Measurements from ENCODE around the gene ISLR2. TPM values are rescaled to one million over a fixed set of nuclear protein-coding genes. Genes with fewer than 3 reads are reported as not detected.
"Not testable (repeated sequence)": the region's sequence is repeated elsewhere in the genome, so short reads cannot be mapped to it uniquely, and the experiment has no call there.

ISLR2 gene, protein sequence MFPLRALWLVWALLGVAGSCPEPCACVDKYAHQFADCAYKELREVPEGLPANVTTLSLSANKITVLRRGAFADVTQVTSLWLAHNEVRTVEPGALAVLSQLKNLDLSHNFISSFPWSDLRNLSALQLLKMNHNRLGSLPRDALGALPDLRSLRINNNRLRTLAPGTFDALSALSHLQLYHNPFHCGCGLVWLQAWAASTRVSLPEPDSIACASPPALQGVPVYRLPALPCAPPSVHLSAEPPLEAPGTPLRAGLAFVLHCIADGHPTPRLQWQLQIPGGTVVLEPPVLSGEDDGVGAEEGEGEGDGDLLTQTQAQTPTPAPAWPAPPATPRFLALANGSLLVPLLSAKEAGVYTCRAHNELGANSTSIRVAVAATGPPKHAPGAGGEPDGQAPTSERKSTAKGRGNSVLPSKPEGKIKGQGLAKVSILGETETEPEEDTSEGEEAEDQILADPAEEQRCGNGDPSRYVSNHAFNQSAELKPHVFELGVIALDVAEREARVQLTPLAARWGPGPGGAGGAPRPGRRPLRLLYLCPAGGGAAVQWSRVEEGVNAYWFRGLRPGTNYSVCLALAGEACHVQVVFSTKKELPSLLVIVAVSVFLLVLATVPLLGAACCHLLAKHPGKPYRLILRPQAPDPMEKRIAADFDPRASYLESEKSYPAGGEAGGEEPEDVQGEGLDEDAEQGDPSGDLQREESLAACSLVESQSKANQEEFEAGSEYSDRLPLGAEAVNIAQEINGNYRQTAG
- 1 to 10 TPM; 4.0 to 8.8 (median 6.4) TPM for polyA plus RNA-seq (ENCODE audit: insufficient read depth in 1 of 5, insufficient read length in 5 of 5, low replicate concordance in 1 of 5)
- long read RNA-seq, donor 1, full-length matches to known transcripts = 3 of 3 reads
- long read RNA-seq, donor 1, partial matches to known transcripts = 0 of 3 reads
- long read RNA-seq, donor 1, other reads (novel, unspliced or antisense) = 0 of 3 reads
- long read RNA-seq, donor 2 = 0 reads
- long read RNA-seq, donor 3 = 0 reads
- long read RNA-seq, donor 4, partial matches to known transcripts = 0 of 1 reads
- long read RNA-seq, donor 4, other reads (novel, unspliced or antisense) = 0 of 1 reads
- long read RNA-seq, donor 5 = 0 reads
- long read RNA-seq, donor 6, partial matches to known transcripts = 0 of 2 reads
- long read RNA-seq, donor 6, other reads (novel, unspliced or antisense) = 0 of 2 reads
- long read RNA-seq, donor 7 = 0 reads
- long read RNA-seq, donor 8 = 0 reads

- no peak for DNase-seq
Measured at GRCh38 chr15:74130155-74130848, at the start of gene ISLR2. TSS of gene ISLR2 (plus strand) at chr15:74130586. CDS start at chr15:74132755, 2,169 bp downstream.

DNA sequence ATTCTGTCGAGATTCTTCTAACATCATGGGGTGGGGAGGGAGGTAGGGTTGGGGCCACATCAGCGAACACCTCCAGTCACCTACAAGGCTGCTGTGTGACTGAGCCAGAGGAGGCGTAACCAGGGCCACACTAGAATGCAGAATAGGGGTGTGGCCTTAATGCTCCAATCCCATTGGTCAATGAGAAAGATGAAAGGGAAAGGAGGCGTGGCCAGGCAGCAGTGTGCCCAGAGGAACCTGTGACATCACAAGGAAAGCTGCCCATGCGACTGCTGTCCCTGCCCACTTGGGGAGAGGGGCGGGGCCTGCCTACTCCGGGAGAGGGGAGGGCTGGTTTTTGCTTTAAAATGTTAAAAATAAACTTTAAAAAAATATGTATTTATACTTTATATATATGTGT, 47.9 kb upstream of the ISLR2 start, which contains the start of gene GOLGA6A:
TSS of gene GOLGA6A (minus strand) at position 101 of the 400 bp plus-strand sequence. CDS start at position 60, 41 bp downstream.
- DNase-seq = not testable (repeated sequence)

DNA sequence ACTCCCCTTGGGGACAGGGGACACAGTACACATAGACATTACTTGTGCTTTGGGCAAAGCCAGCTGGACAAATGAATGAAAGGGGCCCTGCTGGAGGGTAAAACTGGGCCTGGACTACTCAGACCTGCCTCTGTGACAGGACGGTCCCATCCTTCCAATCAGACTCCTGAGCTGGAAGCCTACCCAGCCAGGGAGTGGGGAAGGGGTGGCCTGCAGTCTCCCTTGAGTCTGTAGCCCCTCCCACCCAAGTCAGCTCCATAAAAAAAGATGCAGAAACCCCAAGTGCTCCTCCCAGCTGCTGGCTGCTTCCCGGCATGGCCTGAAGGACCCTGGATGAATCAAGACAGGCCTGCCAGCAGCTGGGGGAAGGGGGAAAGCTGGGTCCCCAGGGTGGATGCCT, 35.8 kb upstream of the ISLR2 start:
- not testable (repeated sequence) for DNase-seq

GRCh38 chr15:74095610-74096009, 34.8 kb upstream of the ISLR2 start:
- not testable (repeated sequence) for DNase-seq

DNA sequence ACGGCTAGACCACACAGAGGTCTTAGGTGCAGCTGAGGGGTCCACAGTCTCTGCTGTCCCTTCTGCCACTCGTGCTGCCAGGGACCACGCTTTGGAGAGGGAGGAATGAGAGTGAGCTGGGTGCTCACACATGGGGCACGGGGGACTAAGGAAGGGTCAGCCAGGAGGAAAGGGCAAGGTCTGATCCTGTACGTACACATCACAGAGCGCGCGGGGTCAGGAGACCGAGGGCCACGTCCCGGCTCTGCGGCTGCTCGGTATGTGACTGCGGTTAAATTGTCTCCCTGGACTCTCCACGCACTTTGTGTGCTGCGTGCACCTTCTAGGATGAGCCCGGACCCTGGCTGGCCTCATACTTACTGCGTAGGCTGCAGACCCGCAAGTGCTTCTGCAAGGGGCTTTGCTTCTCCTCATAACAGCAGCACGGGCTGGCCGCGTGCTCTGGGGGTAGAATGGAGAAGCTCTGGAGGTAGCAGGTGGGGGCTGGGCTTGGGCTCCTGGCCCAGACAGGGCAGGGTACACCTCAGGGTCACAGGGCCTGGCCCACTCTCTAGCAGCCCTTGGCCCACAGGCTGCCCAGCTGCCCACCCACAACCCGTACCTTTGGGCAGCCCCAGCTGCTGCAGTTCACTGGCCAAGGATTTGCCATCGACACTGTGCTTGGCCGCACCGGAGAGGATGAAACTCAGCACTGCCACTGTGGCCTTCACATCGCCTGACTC, 33.5 kb upstream of the ISLR2 start:
- DNase-seq = not testable (repeated sequence)

- peak; percentile 83 to 86 for DNase-seq
Measured at GRCh38 chr15:74099963-74100733, 30.2 kb upstream of the ISLR2 start.

- DNase-seq = no peak
Measured at GRCh38 chr15:74108111-74108510, 22.3 kb upstream of the ISLR2 start.

DNA sequence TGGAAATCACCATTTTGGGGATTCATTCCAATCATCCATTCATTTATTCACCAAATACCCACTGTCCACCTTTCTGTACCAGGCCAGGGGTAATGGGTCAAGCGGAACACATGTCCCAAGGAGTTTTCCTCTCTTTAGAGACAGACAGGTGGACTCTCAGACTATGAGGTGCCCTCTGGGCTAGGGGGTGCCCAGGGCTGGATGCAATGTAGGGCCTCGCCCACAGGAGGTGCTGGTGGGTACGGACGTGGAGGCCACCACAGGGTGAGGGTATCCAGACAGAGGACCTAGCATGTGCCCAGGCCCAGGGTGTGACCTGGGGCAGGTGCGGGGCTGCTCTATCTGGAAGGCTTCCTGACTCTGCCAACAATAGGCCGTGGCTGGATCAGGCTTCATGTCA, 21.8 kb upstream of the ISLR2 start:
- DNase-seq = not testable (repeated sequence)

DNA sequence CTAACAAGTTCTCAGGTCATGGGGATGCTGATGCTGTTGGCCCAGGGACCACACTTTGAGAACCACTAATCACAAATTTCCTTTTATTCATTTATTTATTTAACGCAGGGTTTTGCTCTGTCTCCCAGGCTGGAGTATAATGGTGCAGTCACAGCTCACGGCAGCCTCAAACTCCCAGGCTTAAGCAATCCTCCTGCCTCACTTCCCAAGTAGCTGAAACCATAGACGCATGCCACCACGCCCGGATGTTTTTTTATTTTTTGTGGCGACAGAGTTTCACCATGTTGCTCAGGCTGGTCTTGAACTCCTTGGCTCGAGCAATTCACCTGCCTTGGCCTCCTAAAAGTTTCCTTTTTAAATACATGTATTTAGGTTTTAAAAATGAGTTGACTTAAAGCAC, 20.7 kb upstream of the ISLR2 start:
- no peak for DNase-seq

DNA sequence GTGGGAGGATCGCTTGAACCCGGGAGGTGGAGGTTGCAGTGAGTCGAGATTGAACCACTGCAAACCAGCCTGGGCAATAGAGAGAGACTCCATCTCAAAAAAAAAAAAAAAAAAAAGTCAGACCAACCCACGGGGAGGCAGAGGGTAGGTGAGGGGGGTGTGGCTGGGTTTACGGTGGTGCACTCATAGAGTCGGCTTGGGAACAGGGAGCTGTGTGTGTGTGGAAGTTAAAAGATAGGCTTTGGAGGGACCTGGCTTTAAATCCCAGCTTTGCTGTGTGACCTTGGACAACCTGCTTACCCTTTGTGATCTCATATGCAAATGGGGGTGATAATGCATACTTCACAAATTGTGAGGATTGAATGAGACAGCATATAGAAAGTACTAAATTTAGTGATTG, 10.0 kb upstream of the ISLR2 start:
- DNase-seq = no peak

- DNase-seq = no peak
Measured at GRCh38 chr15:74121039-74121438, 9.3 kb upstream of the ISLR2 start.

GRCh38 chr15:74121858-74122257, 8.5 kb upstream of the ISLR2 start:
- DNase-seq = no peak

DNA sequence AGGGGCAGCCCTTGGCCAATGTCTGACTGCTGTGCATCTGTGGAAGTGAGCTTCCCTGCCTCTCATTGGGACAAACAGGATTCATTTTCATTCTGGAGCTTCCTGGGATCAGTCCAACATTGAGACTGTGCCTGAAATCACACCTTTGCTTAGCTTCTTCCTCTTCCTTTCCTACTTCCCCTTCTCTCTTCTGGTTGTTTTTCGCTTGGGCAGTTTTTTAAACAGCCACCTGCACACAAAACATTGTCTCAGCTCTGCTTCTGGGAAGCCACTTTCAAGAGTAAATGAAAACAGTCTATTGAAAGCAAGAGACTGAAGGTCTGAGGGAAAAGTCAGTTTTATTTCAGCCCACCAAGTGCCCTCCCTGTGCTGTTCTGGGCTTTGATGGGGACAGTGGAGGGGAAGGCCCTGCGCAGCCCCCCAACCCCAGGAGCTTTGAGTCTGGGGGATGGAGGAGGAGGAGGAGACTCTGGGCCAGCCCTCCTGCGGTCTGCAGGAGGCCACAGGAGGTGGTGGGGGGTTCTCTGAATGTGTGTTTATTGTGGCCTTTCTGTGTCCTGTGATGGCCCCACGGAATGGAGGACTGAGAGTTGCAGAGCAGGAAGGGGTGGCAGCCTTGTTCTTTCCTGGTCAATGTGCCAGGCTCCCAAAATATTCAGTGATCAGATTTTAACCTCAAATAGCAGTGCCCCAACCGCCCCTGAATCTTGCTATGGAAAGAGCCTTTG, 7.8 kb upstream of the ISLR2 start:
- DNase-seq = no peak

GRCh38 chr15:74123131-74123429, 7.3 kb upstream of the ISLR2 start:
- DNase-seq = no peak

DNA sequence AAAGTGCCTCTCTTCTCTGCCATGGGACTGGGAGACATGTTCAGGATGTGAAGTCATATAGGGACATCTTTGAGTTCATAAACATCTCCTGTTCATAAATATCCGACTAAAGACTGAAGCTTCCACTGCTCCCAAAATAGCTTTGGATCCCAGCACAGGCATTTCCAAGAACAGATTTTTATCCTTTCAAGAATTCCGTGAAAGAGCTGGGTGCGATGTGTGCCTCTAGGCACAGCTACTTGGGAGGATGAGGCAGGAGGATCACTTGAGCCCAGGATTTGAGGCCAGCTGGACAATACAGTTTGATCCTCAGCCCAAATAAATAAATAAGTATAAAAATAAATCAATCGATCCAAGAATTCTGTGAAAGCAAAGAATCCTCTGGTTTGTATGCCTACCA, 6.7 kb upstream of the ISLR2 start:
- DNase-seq = no peak

- no peak for DNase-seq
Measured at GRCh38 chr15:74124196-74124595, 6.2 kb upstream of the ISLR2 start.

DNA sequence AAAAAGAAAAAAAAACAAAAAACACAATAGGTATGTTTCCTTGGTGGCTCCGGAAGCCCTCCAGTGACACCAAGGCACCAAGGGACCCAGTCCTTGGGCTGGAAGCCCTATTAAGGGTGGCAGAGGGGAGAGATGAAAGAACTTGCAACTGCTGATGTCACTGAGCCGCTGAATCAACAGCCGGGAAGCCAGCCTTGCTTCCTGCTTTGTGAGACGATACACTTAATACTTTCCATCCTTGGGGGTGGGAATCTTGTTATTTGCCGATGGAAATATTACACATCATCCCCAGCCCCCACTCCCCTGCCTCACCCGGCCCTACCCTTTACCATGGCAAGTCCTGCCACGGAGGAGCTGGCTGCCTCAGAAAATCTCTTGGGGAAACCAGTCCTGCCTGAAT, 5.6 kb upstream of the ISLR2 start:
- DNase-seq = no peak

- DNase-seq = peak; percentile 78 to 85
Measured at GRCh38 chr15:74127255-74127953, 3.0 kb upstream of the ISLR2 start.
